ENCODE data around the gene PCDH9.
"Not testable (repeated sequence)": the region's sequence is repeated elsewhere in the genome, so short reads cannot be mapped to it uniquely, and the experiment has no call there.

PCDH9 gene

DNA sequence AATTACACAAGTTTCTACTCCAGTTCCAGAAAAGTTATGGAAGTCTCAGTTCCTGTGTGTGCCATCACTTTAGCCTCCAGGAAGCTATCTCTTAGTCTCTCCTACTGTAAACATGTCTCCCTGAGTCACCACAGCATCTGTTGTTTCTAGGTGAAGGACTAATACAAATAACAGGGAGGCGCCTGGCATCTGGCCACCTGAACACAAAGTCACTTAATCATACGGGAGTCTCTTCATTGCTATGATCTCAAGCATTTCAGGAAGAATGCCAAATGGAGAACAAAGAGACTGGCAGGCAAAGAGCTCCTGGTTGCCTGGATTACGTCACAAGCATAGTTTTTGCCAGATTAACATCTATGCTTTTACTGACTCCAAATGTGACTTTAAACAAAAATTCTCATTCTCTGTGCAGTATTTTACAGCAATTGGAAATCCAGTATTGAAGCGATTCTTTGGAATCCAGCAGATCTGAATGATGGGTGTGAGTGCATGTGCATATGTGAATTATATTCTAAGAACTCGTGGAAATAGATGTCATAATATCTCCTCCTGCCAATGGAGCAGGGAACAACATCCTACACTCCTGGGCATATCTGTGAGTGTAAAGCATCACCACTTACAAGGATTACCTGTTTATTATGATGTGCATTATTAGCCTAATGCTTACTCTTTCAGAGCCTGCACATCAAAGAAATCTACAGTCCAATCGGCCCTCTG is 572.8 kb downstream of the PCDH9 start:
- no peak for DNase-seq (ENCODE audit: low spot score)

DNA sequence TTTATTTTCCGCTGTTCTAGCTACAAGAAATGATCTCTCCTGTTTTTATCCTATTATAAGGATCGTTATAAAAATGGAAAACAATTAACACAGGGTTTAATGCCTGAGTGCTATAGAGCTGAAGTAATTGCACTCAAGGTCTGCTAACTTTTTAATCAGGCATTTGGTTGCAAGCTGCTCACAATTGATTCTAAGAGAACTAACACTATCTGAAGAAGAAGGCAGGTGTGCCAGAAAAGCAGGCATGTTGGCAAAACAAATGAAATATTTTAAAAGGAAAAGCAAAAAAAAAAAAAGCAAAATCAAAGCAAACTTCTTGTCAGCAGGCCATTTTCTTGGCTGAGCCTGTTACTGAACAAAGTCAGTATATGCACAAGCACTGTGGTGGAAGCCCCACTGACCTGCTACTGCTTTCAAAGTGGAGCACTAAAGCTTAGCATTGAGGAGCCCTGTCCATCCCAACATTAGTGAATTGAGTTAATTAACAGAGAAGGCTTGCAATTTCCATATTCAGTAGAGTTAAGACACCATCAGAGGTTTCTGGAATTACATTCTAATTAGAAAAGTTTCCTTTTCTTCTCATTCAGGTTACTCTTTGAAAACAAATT is 574.2 kb downstream of the PCDH9 start:
- DNase-seq (ENCODE audit: low spot score), result no peak

DNA sequence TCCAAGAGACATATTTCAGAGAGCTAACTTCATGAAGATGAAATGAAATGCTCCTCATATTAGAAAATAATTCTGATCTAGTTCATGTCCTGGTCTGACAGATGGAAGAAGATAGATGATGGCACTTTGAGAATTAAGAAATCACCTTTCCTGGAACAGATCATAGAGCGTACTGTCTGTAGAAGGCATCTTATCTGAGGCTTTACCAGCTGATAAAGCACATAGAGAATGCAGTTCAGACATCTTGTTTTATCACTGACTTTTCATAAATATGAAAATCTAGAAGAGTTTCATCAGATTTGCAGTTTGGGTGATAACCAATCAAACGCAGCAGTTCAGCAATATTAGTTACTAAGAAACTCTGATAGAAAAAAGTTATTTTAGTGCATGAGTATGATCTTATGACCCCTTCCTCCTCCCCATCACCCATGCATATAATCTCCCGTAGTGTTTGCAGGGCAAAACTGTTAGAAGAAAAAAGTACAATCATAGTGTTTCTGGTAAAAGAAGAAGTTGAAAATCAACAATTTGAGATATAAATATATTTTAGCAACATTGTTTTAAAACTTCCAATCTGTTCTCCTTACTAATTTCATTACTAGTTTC is 585.2 kb downstream of the PCDH9 start:
- no peak for DNase-seq (ENCODE audit: low spot score)

DNA sequence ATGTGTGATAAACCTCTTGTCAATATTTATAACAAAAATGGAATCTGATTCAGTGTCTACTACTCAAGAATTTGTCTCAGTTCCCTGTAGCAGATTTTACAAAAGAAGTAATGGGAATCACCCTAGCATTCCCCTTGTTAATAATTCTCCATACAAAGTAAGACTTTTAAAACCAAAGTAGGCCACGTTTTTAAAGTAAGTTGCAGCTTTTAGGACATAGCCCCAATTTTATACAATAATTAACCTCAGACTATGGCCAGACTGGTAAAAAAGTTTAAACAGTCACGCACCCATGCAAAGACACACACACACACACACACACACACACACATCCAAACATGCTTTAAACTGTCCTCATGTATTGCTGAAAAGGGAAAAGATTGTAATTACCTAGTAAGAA is 589.9 kb downstream of the PCDH9 start:
- no peak for DNase-seq (ENCODE audit: low spot score)

DNA sequence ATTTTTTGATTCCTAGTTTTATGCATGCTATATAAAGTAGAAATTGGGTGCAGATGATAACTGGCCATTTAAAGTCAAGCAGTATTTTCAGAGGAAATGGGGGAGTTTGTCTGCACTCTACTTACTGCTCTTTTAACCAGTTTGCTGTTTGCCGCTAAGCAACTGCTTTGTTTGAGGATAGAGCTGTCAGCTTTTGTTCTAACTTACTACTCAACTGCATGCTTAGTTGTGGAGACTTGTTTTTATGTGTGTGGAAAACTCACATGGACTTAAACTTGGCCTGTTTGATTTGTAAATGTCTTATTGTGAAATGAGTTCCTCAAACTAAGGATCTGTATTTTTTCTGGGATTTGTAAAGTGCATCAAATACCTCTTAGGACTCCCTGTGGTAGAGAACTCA is 591.1 kb downstream of the PCDH9 start:
- no peak for DNase-seq (ENCODE audit: low spot score)

DNA sequence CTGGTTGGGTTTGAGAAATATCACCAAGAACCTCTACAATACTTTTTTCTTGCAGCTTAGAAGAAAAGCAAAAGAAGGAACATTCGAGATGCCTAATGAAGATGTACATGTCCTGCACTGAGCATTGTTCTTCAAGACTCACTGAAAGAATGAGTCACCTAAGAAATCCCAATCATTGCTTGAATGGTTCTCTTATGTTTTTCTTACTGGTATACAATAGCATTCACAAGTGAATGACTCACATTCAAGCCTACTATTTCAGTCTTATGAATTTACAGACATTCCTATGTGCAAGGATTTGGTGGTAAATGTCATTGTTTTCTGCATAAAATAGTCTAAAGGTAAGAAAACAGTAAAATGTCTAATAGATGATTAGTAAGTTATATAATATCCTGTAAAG is 594.6 kb downstream of the PCDH9 start:
- DNase-seq (ENCODE audit: low spot score), result peak; percentile 42

DNA sequence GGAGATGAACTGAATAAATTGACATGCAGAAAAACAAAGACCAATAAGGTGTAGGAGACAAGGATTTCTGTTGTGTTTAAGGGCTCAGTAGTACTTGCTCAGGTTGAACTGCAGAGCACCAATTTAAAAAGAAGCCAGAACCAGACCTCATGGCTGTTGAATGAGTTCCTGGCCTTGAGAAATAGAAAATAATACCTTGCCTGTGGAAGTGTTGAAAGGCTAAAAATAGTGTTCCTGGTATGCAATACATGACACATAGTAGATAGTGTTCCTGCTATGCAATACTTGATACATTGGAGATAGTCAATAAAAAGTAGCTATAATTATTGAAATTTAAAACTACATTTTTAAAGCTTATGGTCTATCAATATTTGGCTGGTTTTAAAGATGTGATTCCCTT is 595.8 kb downstream of the PCDH9 start:
- no peak for DNase-seq (ENCODE audit: low spot score)

DNA sequence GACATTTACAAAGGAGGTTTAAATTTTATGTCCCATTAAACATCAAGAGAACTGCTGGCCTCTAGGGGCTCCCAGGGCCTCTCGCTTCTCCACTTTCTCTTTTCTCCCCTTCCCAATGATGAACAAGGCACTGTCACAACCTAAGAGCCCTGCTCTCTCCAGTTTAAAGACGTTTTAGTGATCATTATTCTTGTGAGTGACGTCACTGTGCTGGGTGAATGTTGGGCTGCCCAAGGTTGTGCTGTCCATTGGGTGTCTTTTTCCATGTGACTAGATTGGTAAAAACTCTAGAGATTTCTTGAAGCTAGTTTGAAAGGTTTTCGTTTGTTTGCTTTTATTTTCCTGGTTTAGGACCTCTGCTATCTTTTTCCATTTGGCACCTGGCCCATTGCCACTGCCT is 602.6 kb downstream of the PCDH9 start:
- no peak for DNase-seq (ENCODE audit: low spot score)

DNA sequence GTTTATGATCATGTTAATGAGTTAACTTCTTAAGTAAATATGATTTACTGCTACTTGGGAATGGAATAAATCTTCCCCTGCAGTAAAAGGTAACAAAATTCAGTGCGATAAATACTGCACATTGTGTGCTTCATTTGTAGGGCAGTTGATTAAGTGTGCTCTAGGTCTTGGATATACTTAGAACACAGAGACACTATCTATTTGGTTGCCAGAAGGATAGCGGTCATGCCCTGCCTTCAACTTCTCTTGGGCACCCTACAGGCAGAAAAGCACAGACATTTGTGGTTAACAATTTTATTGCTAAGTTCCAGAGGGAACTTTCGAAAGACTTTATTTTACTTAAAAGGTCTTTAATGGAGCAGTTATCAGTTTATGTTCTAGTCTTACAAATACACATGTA is 605.8 kb downstream of the PCDH9 start:
- no peak for DNase-seq (ENCODE audit: low spot score)

DNA sequence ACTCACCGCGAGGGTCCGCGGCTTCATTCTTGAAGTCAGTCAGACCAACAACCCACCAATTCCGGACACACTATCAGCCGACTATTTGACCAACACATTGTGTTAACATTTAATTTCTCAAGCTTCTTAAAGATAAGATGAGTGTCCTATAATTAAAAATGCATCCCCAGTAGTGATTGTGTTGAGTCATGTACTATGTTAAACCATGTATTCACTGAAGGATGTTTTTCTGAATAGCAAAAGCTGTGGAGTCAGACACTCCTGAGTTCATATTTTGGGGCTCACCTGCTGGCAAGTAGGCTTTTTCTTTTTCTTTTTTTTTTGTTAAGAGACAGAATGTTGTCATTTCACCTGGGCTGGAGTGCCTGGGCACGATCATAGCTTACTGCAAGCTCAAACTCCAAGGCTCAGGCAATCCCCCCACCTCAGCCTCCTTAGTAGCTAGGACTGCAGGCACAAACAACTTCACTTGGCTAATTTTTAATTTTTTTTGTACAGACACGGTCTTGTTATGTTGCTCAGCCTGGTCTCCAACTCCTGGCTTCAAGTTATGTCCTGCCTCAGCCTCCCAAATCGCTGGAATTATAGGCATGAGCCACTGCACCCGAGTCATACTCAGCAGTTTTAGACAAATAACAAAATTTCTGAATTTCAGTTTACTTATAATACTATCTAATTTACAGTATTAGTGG is 606.9 kb downstream of the PCDH9 start:
- no peak for DNase-seq (ENCODE audit: low spot score)

DNA sequence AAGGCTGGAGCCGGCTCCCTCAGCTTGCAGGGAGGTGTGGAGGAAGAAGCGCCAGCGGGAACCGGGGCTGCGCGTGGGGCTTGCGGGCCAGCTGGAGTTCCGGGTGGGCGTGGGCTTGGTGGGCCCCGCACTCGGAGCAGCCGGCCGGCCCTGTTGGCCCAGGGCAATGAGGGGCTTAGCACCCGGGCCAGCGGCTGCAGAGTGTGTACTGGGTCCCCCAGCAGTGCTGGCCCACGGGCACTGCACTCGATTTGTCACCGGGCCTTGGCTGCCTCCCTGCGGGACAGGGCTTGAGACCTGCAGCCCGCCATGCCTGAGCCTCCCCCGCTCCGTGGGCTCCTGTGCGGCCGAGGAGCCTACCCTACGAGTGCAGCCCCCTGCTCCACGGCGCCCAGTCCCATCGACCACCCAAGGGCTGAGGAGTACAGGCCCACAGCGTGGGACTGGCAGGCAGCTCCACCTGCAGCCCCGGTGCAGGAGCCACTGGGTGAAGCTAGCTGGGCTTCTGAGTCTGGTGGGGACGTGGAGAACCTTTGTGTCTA is 608.2 kb downstream of the PCDH9 start:
- not testable (repeated sequence) for DNase-seq (ENCODE audit: low spot score)

DNA sequence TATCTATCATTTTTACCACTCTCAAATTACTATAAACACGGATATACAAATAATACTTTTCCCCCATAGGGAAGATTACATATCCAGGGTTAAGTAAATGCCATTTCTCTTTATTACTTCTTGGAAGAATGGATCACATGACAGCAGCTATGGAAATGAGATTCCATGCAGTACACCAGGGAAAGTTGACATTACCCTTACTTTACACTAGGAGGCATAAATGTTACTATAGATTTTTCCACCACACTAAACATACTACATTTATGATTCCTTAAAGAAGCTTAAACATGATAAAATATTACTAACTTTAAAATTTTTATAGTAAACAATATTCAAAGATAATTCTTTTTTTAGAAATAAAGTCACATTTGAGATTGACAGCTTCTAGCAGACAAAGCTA is 611.4 kb downstream of the PCDH9 start:
- peak; percentile 29 for DNase-seq (ENCODE audit: low spot score)

DNA sequence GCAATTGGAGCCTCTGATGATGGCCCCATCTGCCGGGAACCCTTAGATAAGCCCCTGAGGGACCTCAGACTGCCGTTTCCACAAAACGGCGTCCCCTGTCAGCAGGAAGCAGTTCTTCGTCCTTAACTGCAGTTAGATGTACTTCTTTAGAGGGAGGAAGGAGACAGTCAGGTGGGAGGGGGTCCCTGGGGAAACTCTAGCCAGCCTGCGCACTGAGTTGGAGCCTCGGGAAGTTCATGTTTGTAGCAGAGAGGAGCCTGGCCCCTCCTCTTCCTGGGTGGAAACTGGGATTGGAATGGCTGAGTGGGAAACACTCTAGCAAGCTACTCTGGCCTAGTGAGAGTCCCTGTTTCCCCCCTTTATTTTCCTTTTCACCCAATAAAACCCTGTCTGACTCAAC is 612.4 kb downstream of the PCDH9 start:
- DNase-seq (ENCODE audit: low spot score), result no peak

DNA sequence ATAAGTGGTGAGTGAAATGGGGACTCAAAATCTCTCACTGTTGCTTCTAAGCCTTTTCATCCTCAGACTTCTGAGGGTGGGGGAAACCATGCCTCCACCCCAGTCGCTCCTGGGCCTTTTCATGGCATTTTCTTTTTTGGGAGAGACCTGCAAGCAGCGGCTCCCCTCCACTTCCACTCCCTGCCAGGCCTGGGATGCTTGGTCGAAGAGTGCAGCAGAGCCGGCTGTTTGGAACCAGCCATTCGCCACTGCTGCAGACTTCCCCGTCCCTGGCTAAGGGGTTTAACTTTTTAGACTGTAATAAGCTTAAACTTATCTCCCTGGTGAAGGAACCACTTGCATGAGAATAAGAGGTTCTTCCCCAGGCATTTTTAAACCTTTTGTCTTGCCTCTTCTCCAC is 617.2 kb downstream of the PCDH9 start:
- no peak for DNase-seq (ENCODE audit: low spot score)

DNA sequence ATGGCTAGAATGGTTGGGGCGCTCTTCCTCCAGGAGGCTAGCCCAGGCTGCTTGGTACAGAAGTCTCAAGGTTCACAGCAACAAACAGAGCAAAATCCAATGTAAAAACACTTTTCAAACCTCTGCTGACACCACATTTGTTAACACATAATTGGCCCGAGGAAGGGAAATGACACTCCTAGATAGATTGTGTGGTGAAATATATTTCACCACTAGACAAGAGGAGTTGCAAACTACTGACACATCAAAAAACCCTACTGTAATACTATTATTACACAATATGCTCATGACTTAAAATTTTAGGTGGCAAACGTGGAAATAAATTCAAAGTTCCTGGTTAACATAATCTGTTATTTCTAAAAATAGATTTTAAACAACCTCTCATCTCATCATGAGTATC is 643.6 kb downstream of the PCDH9 start:
- DNase-seq (ENCODE audit: low spot score), result no peak

DNA sequence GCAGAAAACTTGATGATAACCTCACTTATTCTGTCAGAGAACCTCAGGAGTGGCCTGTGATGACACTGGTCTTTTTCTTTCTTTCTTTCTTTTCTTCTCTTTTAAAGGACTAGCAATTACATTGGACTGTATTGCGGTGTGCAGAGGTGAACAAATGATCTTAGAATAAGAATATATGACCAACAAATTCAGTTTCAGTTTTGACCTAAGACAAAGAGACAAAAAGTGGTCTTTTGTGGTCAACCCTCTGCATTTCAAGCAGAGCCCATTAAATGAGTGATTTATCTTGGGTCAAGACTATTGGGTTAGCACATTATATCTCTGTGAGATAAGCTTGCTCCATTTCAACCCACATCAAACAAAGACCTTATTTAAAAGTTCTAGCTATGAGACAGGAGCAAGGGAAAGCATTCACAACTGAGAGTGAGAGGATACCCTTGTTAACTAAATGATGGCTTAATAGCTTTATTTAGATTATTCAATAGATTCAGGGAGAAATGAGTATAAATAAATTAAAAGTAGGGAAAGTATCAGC is 644.4 kb downstream of the PCDH9 start:
- DNase-seq (ENCODE audit: low spot score), result no peak

DNA sequence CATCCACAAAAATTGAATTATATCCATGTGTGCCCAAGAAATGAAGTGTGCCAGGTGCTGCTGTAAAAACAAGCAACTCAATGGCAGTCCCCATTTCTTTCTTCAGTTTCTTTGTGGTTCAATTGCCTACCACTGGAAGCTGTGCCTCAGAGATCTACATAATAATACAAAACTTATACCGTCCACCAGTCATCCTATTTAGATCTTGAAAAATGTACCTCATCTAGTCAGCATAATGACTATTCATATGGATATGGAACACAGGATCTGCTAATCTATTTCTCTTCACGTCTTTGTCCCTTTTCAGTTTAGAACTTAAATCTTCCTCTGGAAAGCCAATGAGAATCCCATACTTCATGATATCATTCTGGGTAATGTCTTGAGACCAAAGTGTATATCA is 648.5 kb downstream of the PCDH9 start:
- DNase-seq (ENCODE audit: low spot score), result no peak

DNA sequence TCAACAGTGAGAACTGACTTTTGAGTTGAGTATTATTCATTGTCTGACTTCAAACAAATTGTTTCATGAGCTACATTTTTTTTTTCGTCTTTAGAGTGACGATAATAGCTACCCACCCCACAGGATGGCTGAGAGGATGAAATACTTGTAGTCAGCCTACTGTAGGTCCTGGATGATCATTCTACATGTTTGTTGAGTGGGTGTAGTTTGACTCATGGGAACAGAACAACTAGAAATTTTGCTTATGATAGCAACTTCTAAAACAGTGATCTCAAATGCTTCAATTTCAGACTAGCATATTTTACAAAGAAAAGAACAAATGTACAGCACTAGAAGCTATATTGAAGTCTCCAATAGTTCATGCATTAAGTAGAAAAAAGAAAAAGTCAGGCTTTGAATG is 651.8 kb downstream of the PCDH9 start:
- DNase-seq (ENCODE audit: low spot score), result no peak

DNA sequence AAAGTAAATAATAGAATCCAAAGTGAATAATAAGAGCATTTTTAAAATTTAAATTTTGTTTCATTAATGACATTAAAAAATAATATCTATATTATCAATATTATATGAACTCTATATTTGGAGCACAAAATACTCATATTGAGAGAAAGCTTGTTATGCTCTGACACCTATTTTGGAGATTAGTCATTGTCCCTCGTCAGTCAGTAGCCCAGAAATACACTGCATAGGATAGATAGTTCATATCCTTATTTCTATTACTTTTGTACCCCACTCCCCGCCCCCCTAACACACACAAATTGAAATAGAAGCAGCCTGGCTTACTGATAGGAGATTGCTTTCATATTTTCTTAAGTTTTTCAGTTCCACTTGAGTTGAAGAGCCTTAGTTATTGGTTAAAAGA is 652.8 kb downstream of the PCDH9 start:
- DNase-seq (ENCODE audit: low spot score), result no peak

DNA sequence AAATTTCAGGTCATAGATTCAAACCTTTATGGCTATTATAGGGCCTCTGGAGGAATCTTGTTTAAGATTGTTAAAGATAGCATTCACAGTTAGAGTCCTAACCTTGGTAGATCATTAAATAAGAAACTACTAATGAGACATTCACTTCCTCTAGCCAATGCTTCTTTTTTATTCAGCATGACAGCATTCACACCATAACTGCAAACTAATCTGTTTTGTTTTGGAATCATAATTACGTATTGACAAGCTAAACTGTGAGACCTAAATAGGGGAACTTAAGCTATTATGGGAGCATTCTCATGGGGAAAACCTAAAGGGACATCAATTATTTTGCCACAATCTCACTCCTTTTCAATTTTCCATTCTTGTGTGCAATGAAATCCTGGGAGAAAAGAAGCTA is 653.8 kb downstream of the PCDH9 start:
- no peak for DNase-seq (ENCODE audit: low spot score)

DNA sequence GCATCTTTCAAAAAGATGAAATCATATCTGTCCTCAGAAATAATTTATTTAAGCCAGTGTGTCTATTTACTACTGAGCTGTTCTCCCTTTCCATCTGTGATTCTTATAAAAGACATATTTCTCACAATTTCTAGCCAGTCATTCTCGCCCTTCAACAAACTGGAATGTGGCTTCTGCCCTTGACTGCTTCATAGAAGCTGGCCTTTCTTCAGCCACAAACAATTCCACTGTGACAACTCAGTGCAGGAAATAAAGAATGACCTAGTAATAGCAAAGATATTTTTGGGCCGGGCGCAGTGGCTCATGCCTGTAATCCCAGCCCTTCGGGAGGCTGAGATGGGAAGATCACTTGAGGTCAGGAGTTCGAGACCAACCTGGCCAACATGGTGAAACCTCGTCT is 655.5 kb downstream of the PCDH9 start:
- DNase-seq (ENCODE audit: low spot score), result peak; percentile 35

DNA sequence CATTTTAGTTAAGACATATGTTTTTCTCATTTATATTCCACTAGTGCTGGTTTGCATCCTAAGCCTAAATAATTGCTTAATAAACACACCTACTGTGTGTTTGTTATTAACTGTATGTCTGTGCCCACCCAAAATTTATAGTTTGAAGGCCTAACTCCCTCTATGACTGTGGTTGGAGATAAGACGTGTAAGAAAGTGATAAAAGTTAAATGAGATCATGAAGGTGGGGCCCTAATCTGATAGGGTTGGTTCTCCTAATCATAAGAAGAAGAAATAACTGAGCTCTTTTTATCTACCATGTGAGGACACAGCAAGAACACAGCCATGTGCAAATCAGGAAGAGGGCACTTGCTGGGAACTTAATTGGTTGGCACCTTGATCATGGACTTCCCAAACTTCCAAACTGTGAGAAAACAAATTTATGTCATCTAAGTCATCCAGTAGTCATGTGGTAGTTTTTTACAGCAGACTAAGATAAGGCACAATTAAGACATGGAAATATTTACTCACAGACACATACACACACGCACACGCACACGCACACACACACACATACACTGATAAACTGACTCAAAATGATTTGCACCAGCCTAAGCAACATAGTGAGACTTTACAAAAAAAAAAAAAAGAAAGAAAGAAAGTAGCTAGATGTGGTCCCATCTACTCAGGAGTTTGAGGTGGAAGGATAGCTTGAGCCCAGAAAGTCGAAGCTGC is 662.1 kb downstream of the PCDH9 start:
- DNase-seq (ENCODE audit: low spot score), result no peak

All from hepatic stellate cell (primary cell).